Measurements from ENCODE around the gene ZNRD2.

GRCh38 chr11:65541093-65541982 lies 28.9 kb upstream of the ZNRD2 start:
- TF ChIP-seq, protein P1, sequence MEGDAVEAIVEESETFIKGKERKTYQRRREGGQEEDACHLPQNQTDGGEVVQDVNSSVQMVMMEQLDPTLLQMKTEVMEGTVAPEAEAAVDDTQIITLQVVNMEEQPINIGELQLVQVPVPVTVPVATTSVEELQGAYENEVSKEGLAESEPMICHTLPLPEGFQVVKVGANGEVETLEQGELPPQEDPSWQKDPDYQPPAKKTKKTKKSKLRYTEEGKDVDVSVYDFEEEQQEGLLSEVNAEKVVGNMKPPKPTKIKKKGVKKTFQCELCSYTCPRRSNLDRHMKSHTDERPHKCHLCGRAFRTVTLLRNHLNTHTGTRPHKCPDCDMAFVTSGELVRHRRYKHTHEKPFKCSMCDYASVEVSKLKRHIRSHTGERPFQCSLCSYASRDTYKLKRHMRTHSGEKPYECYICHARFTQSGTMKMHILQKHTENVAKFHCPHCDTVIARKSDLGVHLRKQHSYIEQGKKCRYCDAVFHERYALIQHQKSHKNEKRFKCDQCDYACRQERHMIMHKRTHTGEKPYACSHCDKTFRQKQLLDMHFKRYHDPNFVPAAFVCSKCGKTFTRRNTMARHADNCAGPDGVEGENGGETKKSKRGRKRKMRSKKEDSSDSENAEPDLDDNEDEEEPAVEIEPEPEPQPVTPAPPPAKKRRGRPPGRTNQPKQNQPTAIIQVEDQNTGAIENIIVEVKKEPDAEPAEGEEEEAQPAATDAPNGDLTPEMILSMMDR (IDR thresholded peaks at IDR 0.05) = no peak
- TF ChIP-seq EP300 (IDR thresholded peaks at IDR 0.05) (no peak), POLR2AphosphoS5 (IDR thresholded peaks at IDR 0.05) (no peak), POLR2A (IDR thresholded peaks at IDR 0.05; ENCODE audit: low read depth) (no peak)

All from esophagus muscularis mucosa (tissue), 4 donors.